ENCODE measurements around the gene MYO1D. TPM values are rescaled to one million over a fixed set of nuclear protein-coding genes. Genes with fewer than 3 reads are reported as not detected.

The MYO1D gene
- total RNA-seq, 2 donors from 2014 or later, result 42.9 to 43.7 TPM

DNA sequence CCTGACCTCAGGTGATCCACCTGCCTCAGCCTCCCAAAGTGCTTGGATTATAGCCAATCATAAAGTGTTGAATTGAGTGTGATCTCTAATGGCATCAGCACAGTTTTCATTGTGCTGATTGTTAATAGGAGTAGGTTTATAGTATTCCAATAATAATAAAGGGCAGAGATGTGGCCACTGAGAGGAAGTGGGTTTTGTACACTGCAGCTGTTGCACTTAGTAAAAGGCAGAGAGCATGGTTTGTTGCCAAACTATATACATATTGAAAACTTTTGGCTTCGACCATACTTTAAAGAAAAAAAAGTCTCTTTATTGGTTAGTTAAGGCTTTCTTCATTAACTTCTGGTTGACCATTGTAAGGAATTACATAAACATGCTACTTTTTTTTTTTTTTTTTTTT lies 204.2 kb downstream of the MYO1D start:
- Mint-ChIP-seq H3K36me3 (ENCODE audit: low read depth) (peaks cover 17% of the 10 kb centered on the region), H3K4me1 (no peaks in the 10 kb centered on the region), H3K27me3 (ENCODE audit: insufficient read depth) (no peaks in the 10 kb centered on the region), H3K4me3 (no peak overlapping the region), H3K27ac (no peak overlapping the region), H3K9me3 (peaks cover 12% of the 10 kb centered on the region)
- Histone ChIP-seq H3K9me3 (ENCODE audit: control insufficient read depth, low read length) (peaks cover 34% of the 10 kb centered on the region), H3K4me1 (ENCODE audit: control insufficient read depth, insufficient read depth, low read length) (no peaks in the 10 kb centered on the region), H3K27me3 (ENCODE audit: control insufficient read depth, insufficient read depth, low read length, poor library complexity, severe bottlenecking) (no peaks in the 10 kb centered on the region), H3K9ac (ENCODE audit: extremely low read depth, low read length, poor library complexity, severe bottlenecking) (no peak overlapping the region), H3K4me3 (ENCODE audit: low read length) (no peak overlapping the region), H3K36me3 (ENCODE audit: control insufficient read depth, insufficient read depth, low read length) (peaks cover 6% of the 10 kb centered on the region), H3K27ac (ENCODE audit: low read depth, low read length) (no peak overlapping the region)
- WGBS, 2 experiments (ENCODE audit: insufficient coverage in 1 of 2, insufficient read length in 1 of 2), result 100% methylated on average over 1 of the region's 1 CpG; no CpG with 5 or more reads in 1 of the 2 experiments
- TF ChIP-seq, protein P1, sequence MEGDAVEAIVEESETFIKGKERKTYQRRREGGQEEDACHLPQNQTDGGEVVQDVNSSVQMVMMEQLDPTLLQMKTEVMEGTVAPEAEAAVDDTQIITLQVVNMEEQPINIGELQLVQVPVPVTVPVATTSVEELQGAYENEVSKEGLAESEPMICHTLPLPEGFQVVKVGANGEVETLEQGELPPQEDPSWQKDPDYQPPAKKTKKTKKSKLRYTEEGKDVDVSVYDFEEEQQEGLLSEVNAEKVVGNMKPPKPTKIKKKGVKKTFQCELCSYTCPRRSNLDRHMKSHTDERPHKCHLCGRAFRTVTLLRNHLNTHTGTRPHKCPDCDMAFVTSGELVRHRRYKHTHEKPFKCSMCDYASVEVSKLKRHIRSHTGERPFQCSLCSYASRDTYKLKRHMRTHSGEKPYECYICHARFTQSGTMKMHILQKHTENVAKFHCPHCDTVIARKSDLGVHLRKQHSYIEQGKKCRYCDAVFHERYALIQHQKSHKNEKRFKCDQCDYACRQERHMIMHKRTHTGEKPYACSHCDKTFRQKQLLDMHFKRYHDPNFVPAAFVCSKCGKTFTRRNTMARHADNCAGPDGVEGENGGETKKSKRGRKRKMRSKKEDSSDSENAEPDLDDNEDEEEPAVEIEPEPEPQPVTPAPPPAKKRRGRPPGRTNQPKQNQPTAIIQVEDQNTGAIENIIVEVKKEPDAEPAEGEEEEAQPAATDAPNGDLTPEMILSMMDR (conservative IDR thresholded peaks at IDR 0.05), result no peak
- no peak for DNase-seq

DNA sequence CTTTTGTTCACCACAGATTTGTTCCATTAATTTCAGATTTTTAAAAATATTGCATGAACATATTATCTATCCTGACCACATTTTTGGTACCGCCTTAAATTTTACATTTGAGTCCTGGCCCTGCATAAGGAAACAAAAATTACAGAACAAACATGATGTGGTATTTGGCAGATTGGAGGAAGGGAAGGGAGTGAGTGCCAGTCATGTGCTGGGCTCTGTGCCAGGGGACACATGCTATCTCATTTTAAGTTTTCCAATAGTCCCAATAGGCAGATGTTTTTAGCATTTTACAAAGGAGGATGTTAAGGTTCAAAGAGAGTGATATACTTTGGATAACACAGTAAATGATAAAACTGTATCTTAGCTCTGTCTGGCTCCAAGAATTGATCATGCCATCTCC lies 205.0 kb downstream of the MYO1D start:
- Mint-ChIP-seq H3K36me3 (ENCODE audit: low read depth) (peaks cover 15% of the 10 kb centered on the region), H3K9me3 (peaks cover 12% of the 10 kb centered on the region), H3K27ac (no peak overlapping the region), H3K27me3 (ENCODE audit: insufficient read depth) (no peaks in the 10 kb centered on the region), H3K4me3 (no peak overlapping the region), H3K4me1 (no peaks in the 10 kb centered on the region)
- Histone ChIP-seq H3K36me3 (ENCODE audit: control insufficient read depth, insufficient read depth, low read length) (peaks cover 6% of the 10 kb centered on the region), H3K9me3 (ENCODE audit: control insufficient read depth, low read length) (peaks cover 34% of the 10 kb centered on the region), H3K27ac (ENCODE audit: low read depth, low read length) (no peak overlapping the region), H3K27me3 (ENCODE audit: control insufficient read depth, insufficient read depth, low read length, poor library complexity, severe bottlenecking) (no peaks in the 10 kb centered on the region), H3K9ac (ENCODE audit: extremely low read depth, low read length, poor library complexity, severe bottlenecking) (no peak overlapping the region), H3K4me1 (ENCODE audit: control insufficient read depth, insufficient read depth, low read length) (no peaks in the 10 kb centered on the region), H3K4me3 (ENCODE audit: low read length) (no peak overlapping the region)
- TF ChIP-seq, protein P1 (conservative IDR thresholded peaks at IDR 0.05), result no peak
- WGBS, 2 experiments (ENCODE audit: insufficient coverage in 1 of 2, insufficient read length in 1 of 2), result 92% methylated on average over 1 of the region's 1 CpG; no CpG with 5 or more reads in 1 of the 2 experiments
- DNase-seq, result no peak

DNA sequence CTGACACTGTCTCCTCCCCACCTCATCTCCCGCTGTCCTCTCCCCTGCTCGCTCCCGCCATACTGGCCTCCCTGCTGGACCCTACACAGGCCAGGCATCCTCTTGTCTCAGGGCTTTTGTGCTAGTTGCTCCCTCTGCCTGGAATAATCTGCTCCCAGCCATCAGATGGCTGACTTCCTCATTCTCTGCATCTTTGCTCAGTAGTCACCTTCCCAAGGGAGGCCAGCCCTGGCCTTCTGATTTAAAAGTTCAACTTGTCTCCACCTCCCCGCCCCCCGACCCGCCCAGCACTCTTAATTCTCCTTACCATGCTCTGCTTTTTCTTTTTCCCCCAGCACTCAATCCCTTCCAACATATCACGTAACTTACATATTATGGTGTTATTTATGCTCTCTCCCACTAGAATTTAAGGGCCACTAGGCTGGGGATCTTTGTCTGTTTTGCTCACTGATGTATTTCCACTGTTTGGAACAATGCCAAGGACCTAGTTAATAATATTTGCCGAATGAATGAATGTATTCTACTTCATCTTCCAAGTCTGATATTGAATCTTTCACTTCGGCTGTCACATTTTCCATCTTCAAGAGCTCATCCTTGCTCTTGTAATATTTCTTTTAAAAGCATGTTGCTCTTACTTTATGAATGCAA lies 211.9 kb downstream of the MYO1D start:
- peaks cover 3% of the 10 kb centered on the region for H3K4me1 ChIP-seq (ENCODE audit: control insufficient read depth, insufficient read depth, low read length)
- TF ChIP-seq, protein P1 (conservative IDR thresholded peaks at IDR 0.05), result no peak
- no peak overlapping the region for H3K27ac ChIP-seq (ENCODE audit: low read depth, low read length)
- 83 to 91% methylated on average over 5 to 9 of the region's 9 CpGs for WGBS, 2 experiments (ENCODE audit: insufficient coverage in 1 of 2, insufficient read length in 1 of 2)
- Mint-ChIP-seq H3K4me1 (peaks cover 5% of the 10 kb centered on the region), H3K9me3 (peaks cover 12% of the 10 kb centered on the region), H3K36me3 (ENCODE audit: low read depth) (peaks cover 16% of the 10 kb centered on the region), H3K4me3 (no peak overlapping the region), H3K27me3 (ENCODE audit: insufficient read depth) (no peaks in the 10 kb centered on the region), H3K27ac (no peak overlapping the region)
- H3K36me3 ChIP-seq (ENCODE audit: control insufficient read depth, insufficient read depth, low read length), result no peaks in the 10 kb centered on the region
- H3K27me3 ChIP-seq (ENCODE audit: control insufficient read depth, insufficient read depth, low read length, poor library complexity, severe bottlenecking), result no peaks in the 10 kb centered on the region
- H3K4me3 ChIP-seq (ENCODE audit: low read length), result no peak overlapping the region
- H3K9me3 ChIP-seq (ENCODE audit: control insufficient read depth, low read length), result peaks cover 13% of the 10 kb centered on the region
- no peak overlapping the region for H3K9ac ChIP-seq (ENCODE audit: extremely low read depth, low read length, poor library complexity, severe bottlenecking)
- DNase-seq, result peak; percentile 53
